ENCODE results near the gene UBR4.

Gene UBR4

DNA sequence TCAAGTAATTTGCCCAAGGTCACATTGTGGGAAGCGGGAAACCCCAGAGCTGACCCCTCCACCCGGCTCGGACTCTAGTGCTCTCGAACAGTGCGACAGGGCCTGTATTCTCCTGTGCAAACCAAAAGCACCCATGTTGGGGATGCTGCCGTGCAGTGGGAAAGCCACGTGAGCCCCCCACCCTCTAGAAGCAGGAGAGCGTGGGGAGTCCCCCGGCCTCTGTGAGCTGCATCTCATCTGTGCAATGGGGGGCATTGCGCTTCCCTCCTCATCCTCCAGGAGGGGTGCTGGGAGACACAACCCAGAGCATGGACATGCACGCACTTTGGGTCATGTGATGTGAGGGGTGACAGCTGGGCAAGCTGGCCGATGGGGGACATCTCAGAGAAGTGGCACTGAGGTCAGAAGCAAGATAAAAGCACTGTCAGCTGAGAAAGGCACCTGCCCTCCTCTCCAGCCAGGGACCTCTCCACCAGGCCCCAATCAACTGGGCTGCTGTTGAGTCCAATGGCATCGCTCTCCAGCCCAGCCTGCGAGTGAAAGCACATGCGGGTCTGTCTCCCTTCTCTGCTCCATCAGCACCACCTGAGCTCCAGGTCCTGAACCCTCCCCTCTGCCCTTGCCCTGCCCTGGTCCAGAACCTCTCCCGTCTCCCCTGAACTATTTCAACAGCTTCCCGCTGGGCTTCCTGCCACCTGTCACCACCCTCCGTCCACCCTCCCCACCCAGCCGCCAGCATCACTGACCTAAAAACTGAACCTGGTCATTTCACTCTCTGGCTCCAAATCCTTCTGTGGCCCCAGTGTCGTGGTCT lies 177.2 kb downstream of the UBR4 start:
- no peak for DNase-seq

DNA sequence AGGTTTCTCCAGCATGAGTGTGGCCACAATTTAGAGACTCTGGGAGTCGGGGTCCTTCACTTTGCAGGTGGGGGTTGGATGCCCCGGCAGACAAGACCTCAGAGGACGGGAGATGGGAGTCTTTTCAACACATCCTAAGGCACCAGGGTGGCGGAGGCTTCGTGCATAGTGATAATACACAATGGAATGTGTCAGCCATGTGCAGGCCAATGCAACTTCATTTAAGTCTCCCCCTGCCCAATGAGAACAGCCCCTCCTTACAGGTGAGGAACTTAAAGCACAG lies 177.7 kb downstream of the UBR4 start:
- DNase-seq = no peak

DNA sequence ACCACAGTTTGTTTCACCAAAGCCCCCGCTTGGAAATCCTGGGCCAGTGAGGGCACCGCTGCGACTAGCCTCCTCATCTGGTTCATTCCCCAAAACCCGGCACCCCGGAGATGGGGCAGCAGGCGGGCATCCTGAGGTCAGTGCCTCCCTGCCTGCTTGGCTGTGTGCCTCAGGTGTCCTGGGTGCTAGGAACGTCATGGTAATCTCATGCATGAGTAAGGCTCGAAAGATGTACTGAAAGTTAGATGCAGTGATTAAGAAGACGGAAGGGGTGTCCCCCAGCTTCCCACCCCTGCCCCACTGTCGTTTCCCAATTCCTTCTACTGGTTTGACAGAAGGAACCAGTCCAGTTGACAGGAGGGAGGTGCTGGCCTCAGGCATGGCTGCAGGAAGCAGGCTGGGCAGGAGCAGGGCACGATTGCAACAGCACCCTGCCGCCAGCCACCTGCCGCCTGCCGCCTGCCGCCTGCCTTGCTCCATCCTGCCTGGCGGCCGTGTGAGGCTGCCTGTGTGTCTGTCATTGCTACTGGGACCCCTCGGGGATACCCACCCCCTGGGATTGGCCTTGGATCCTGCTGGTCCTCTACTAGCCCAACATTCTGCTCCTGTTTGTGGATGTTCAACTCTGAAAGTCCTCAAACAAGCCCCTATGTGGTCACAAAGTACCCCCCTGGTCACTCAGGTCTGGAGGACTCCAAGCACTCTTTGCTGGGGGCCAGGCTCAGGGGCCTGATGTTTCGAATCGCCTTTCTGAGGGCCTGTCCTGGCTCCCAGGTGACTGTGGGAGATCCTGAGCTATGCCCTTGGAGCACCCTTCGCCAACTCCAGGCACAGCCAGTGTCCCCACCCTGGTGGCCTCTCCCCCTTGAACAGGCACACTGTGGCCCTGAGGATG lies 180.6 kb downstream of the UBR4 start:
- DNase-seq = no peak

DNA sequence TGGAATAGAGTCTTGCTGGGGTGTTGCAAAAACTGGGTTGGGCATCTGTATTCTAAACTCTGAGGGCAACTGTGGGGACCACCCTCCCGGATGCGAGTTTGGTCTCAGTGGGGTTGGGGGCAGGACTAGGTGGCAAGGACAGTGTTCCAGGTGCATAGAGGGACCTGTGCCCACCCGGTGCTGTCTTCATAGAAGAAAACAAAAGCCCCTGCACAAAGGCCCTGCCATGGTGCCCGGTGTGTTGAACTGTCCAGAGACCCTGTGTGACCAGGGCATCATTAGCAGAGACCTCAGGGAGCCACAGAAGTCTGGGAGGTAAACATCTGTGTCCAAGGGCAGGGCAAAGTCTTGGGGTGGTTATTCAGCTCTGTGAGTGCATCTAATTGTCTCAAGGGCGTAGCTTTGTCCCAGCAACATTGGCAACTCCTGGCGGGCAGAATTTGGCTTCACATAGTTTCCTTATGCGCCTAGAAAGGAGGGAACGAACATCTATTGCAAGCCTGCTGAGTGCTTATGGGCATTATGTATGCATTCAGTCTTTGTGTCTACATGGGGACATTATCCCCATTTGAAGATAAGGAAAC lies 181.4 kb downstream of the UBR4 start:
- DNase-seq = no peak

DNA sequence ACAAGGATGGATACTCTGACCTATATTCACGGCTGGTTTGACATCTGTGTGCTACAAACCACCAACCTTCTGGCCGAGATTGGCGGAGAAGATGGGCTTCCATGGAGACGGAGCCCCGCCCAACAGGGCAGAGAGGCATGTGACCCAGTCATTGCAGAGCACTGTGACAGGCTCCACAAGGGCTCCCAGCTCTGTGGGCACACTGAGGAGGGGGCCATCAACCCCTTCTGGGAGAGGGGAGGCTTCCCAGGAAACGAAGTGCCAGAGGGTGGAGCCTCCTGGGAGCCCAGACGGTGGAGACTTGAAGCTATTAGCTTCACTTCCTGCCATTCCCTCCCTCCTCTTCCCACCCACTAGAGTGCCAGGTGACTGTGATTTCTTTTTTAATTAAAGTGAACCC lies 182.0 kb downstream of the UBR4 start:
- DNase-seq = no peak

All from NCI-H2029 (cell line).